Measurements from ENCODE around the gene HTR2A. TPM values are rescaled to one million over a fixed set of nuclear protein-coding genes. Genes with fewer than 3 reads are reported as not detected.

The HTR2A gene
- total and polyA plus RNA-seq, 12 donors: 0.03 to 0.38 (median 0.04) TPM; not detected in 9

DNA sequence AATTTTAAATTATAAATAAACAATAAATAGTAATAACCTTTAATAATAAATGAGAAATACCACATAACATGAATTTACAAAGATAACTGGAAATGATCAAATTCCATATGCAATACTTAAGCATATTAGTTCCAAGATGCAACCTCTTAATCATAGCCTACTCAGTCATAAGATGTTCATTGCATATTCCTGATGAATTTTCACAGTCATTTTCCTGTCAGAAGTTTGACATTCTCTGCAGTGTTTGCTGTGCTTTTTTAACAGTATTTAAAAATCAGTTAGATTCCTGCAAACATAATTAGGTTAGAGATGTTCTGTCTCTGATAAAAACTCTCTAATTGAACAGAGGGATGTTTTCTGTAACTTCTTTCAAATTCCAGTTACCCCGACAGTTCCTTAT lies 28.6 kb upstream of the HTR2A start:
- intact Hi-C loops (cut with DNase I): no loop called here
- no peak overlapping the region for H3K4me3 ChIP-seq
- 79 to 88% methylated on average over 1 of the region's 1 CpG for WGBS, 2 donors
- TF ChIP-seq, protein P1, sequence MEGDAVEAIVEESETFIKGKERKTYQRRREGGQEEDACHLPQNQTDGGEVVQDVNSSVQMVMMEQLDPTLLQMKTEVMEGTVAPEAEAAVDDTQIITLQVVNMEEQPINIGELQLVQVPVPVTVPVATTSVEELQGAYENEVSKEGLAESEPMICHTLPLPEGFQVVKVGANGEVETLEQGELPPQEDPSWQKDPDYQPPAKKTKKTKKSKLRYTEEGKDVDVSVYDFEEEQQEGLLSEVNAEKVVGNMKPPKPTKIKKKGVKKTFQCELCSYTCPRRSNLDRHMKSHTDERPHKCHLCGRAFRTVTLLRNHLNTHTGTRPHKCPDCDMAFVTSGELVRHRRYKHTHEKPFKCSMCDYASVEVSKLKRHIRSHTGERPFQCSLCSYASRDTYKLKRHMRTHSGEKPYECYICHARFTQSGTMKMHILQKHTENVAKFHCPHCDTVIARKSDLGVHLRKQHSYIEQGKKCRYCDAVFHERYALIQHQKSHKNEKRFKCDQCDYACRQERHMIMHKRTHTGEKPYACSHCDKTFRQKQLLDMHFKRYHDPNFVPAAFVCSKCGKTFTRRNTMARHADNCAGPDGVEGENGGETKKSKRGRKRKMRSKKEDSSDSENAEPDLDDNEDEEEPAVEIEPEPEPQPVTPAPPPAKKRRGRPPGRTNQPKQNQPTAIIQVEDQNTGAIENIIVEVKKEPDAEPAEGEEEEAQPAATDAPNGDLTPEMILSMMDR (IDR thresholded peaks at IDR 0.05): no peak
- H3K36me3 ChIP-seq: no peaks in the 10 kb centered on the region
- H3K9me3 ChIP-seq: peaks cover 0 to 3% (median 0%) of the 10 kb centered on the region in 11 donors
- peaks cover 0 to 12% (median 0%) of the 10 kb centered on the region in 7 donors for H3K27me3 ChIP-seq
- H3K4me1 ChIP-seq: no peaks in the 10 kb centered on the region
- ATAC-seq (no peak), DNase-seq (no peak)
- no peak overlapping the region for H3K27ac ChIP-seq

DNA sequence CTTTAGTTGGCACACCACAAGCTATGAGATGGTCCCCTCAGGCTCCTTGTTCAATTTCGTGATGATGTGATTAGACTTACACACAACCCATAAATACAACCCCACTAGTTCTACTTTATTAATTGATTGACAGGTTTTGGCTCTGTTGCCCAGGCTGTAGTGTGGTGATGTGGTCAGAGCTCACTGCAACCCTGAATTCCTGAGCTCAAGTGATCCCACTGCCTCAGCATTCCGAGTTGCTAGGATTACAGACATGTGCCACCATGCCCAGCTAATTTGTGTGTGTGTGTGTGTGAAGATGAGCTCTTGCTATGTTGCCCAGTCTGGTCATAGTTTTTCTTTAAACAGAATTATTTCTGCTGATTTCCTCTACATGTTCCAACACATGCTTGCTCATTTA lies 17.5 kb upstream of the HTR2A start:
- intact Hi-C loops (cut with DNase I): no loop called here
- WGBS, 2 donors: 50 to 63% methylated on average over 2 of the region's 2 CpGs
- Histone ChIP-seq H3K36me3 (no peaks in the 10 kb centered on the region), H3K9me3 (no peaks in the 10 kb centered on the region), H3K27ac (no peak overlapping the region), H3K4me1 (no peaks in the 10 kb centered on the region), H3K27me3 (peaks cover 0 to 5% (median 0%) of the 10 kb centered on the region in 7 donors), H3K4me3 (no peak overlapping the region)
- TF ChIP-seq, protein P1 (IDR thresholded peaks at IDR 0.05): no peak
- ATAC-seq: no peak
- no peak for DNase-seq

DNA sequence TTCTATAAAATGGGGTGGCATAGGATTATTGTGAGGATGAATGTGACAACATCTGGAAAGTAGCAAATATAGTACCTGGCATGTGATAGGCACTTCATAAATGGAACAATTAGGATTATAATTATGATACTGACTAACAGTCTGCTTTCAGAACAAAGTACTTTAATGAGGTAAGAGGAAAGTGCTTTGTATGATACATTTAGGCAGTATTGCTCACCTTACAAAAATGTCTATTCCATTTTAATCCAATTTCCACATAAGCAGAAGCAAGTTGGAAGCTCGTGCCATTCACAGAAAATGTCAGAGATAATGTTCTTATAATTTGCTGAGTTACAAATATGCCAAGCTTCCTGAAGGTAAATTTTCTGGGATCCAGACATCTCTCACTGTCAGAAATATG lies 16.9 kb upstream of the HTR2A start:
- DNase-seq (no peak), ATAC-seq (no peak)
- intact Hi-C loops (cut with DNase I): no loop called here
- Histone ChIP-seq H3K27ac (no peak overlapping the region), H3K4me3 (no peak overlapping the region), H3K4me1 (no peaks in the 10 kb centered on the region), H3K9me3 (no peaks in the 10 kb centered on the region), H3K27me3 (peaks cover 0 to 5% (median 0%) of the 10 kb centered on the region in 7 donors), H3K36me3 (no peaks in the 10 kb centered on the region)
- 77 to 78% methylated on average over 1 of the region's 1 CpG for WGBS, 2 donors
- TF ChIP-seq, protein P1 (IDR thresholded peaks at IDR 0.05): no peak

DNA sequence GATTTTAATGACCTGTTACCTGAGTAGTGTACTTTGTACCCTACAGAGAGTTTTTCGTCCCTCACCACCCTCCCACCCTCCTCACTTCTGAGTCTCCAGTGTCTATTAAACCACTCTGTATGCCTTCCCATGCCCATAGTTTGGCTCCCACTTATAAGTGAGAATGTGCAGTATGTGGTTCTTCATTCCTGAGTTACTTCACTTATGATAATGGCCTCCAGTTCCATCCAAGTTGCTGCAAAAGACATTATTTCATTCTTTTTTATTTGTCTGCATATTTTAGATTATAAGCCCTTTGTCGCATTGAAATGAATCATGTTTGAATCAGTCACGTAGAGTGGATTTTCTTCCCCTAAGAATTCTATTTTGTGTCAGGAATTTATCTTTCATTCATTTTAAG lies 12.2 kb upstream of the HTR2A start:
- WGBS, 2 donors: 71 to 83% methylated on average over 3 of the region's 3 CpGs
- H3K4me3 ChIP-seq: no peak overlapping the region
- no peaks in the 10 kb centered on the region for H3K9me3 ChIP-seq
- TF ChIP-seq, protein P1 (IDR thresholded peaks at IDR 0.05): no peak
- ATAC-seq: no peak
- intact Hi-C loops (cut with DNase I): no loop called here
- peaks cover 0 to 12% (median 0%) of the 10 kb centered on the region in 7 donors for H3K27me3 ChIP-seq
- no peak for DNase-seq
- H3K4me1 ChIP-seq: no peaks in the 10 kb centered on the region
- H3K27ac ChIP-seq: no peak overlapping the region
- H3K36me3 ChIP-seq: no peaks in the 10 kb centered on the region

Measured in heart right ventricle (tissue), 16 donors.